HK-2 (cell line): Measurements from ENCODE around the gene ZNF417.
"Not testable (repeated sequence)": the region's sequence is repeated elsewhere in the genome, so short reads cannot be mapped to it uniquely, and the experiment has no call there.

Experiments
- DNase-seq: peaks from one replicate; pipeline ENCODE4 v3.0.0-alpha.2; 2018; ENCODE audit not compliant: unreplicated experiment

Gene ZNF417

GRCh38 chr19:57916168-57916995, at the start of gene ZNF417:
ZNF417 (minus strand) TSS chr19:57916592; CDS start chr19:57916411, 181 bp downstream.
- DNase-seq = peak; percentile 87

GRCh38 chr19:57964761-57965160, 48.4 kb upstream of the ZNF417 start:
- no peak for DNase-seq

GRCh38 chr19:57961785-57962184, 45.4 kb upstream of the ZNF417 start:
- DNase-seq = no peak

- DNase-seq = no peak
Observed at GRCh38 chr19:57954996-57955395, 38.6 kb upstream of the ZNF417 start.

- no peak for DNase-seq
Observed at GRCh38 chr19:57949702-57950101, 33.3 kb upstream of the ZNF417 start.

GRCh38 chr19:57949296-57949695, 32.9 kb upstream of the ZNF417 start:
- no peak for DNase-seq

GRCh38 chr19:57947419-57948134, 31.2 kb upstream of the ZNF417 start, which contains the start of gene ZNF256:
ZNF256 (minus strand) TSS chr19:57947706; CDS start chr19:57947474, 232 bp downstream.
- peak; percentile 98 for DNase-seq

GRCh38 chr19:57947088-57947418, 30.7 kb upstream of the ZNF417 start:
- no peak for DNase-seq

- DNase-seq = no peak
Observed at GRCh38 chr19:57946316-57946715, 29.9 kb upstream of the ZNF417 start.

- DNase-seq = no peak
Observed at GRCh38 chr19:57941593-57941992, 25.2 kb upstream of the ZNF417 start.

- DNase-seq = no peak
Observed at GRCh38 chr19:57935731-57936130, 19.3 kb upstream of the ZNF417 start.

GRCh38 chr19:57934820-57935665, 18.7 kb upstream of the ZNF417 start, which contains the start of gene ZNF418:
ZNF418 (minus strand) TSS chr19:57935402; CDS start chr19:57933822, 1,580 bp downstream.
- DNase-seq = peak; percentile 32

GRCh38 chr19:57927587-57927986, 11.2 kb upstream of the ZNF417 start:
- no peak for DNase-seq

- no peak for DNase-seq
Observed at GRCh38 chr19:57914531-57914930, 1.9 kb downstream of the ZNF417 start.

- no peak for DNase-seq
Observed at GRCh38 chr19:57907394-57907793, 9.0 kb downstream of the ZNF417 start.

- no peak for DNase-seq
Observed at GRCh38 chr19:57905258-57905657, 11.1 kb downstream of the ZNF417 start.

GRCh38 chr19:57903618-57904184, 12.7 kb downstream of the ZNF417 start:
- no peak for DNase-seq

GRCh38 chr19:57900311-57900710, 16.1 kb downstream of the ZNF417 start:
- DNase-seq = no peak

GRCh38 chr19:57890706-57891105, 25.7 kb downstream of the ZNF417 start:
- DNase-seq = not testable (repeated sequence)

GRCh38 chr19:57888560-57889231, 27.7 kb downstream of the ZNF417 start, which contains the start of gene ZNF814:
ZNF814 (minus strand) TSS chr19:57889037; CDS start chr19:57888802, 235 bp downstream.
- DNase-seq = peak; percentile 93

- no peak for DNase-seq
Observed at GRCh38 chr19:57888107-57888559, 28.3 kb downstream of the ZNF417 start.
